HG03457 (cell line): Measurements from ENCODE around the gene SIGLEC8.

Source experiments
- ATAC-seq: cut with Tn5 transposase; IDR thresholded peaks from one replicate; pipeline ENCODE4 v1.9.1; 2021; ENCODE audit warnings: moderate number of reproducible peaks; ENCODE audit not compliant: unreplicated experiment

SIGLEC8 gene

DNA sequence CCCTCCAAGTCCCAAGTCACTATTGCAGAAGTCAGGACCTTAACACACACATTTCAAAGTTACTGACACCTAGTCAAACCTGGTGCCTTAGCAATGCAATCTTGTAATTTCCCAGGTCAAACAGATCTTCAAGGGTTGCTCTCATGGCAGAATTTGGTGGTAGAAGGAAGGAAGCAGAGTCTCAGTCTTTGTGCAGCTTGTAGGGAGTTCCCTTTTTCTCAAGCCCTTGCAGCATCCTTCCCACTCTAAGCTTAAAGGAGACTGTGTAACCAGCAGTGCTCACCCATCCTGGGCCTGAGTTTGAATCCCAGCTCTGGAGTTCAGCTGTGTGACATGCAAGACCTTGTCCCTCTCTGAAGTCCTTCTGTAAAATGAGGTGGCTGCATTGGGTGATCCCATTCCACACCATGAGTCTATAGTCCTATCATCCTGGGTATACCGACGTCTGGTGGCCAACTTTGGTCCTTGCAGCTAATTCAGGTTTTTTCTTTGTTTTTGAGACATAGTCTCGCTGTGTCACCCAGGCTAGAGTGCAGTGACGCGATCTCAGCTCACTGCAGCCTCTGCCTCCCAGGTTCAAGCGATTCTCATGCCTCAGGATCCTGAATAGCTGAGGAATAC is 50.6 kb downstream of the SIGLEC8 start:
- no peak for ATAC-seq

DNA sequence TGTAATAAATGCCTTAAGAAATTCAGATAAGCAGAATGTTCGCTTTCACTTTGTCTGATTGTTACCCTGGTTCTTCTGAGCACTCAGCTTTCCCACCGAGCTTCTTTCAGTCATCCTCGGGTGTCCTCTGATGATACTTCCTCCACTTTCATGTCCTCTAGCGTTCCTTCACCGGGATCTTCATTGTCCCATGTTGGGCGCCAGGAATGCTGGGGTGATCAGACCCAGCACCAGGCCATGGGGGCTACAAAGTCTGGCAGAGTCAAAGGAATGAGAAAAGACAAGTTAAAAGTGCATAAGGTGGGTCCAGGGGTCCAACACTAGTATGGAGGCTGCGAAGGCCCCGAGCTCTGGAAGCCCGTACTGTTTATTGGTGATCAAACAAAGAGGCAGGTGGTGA is 56.1 kb downstream of the SIGLEC8 start:
- ATAC-seq, result no peak
